Left renal cortex interstitium (tissue), 4 donors: Measurements from ENCODE around the gene APOC3. TPM values are rescaled to one million over a fixed set of nuclear protein-coding genes. Genes with fewer than 3 reads are reported as not detected.
"Not testable (repeated sequence)": the region's sequence is repeated elsewhere in the genome, so short reads cannot be mapped to it uniquely, and the experiment has no call there.

Experiments
- DNase-seq, 4 donors: peaks; one replicate each; pipeline ENCODE4 v3.0.0-alpha.2; 2013; ENCODE audit warnings: low read depth in 4 of 4, low spot score in 2 of 4, missing footprints in 1 of 4
- polyA plus RNA-seq, 4 donors: library from polyadenylated mRNA; unstranded; fragments of 120-200 nt; gene quantifications; one replicate each; pipeline ENCODE4 v1.2.1, GENCODE V29; 2013; ENCODE audit not compliant: insufficient read length in 4 of 4

The APOC3 gene
- polyA plus RNA-seq, 4 donors, result 5.2 to 21.1 (median 9.7) TPM

DNA sequence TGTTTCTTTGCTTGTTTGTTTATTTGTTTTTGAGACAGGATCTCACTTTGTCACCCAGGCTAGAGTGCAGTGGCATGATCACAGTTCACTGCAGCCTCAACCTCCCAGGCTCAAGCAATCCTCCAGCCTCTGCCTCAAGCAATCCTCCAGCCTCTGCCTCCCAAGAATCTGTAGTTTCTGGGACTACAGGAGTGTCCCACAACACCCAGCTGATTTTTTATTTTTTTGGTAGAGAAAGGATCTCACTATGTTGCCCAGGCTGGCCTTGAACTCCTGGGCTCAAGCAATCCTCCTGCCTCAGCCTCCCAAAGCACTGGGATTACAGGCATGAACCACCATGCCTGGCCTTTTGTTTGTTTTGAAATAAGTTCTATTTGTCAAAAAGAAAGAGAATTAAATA is 28.0 kb upstream of the APOC3 start:
- not testable (repeated sequence) for DNase-seq

GRCh38 chr11:116804001-116804400 is 25.7 kb upstream of the APOC3 start:
- no peak for DNase-seq

DNA sequence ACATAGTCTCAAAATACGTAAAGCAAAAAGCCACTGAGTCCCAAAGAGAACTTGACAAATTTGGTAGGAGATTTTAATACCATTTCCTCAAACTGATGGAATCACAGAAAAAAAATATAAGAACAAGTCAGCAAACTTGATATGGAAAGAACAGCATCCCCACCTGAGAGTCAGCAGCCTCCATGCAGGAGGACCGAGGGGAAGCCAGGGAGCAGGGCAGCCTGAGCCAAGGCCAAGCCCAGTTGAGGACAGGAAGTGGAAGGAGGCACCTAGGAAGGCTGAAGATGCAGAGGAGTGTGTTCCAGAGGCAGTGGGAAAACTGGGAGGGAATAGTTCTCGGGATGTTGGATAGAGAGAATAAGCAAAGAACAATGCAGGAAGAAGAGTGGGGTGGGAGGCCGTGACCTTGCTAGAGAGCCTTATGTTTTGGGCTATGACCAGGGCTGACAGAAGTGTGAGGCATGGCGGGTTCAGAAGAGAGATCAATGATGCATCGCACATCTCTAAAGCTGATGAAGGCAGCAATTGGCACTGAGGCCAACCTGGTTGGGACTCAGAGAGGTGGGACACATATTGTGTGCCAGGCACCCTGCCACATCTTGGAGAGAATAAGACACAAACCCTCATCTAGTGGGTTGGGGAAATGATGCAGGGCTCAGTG is 22.0 kb upstream of the APOC3 start:
- no peak for DNase-seq

- DNase-seq, result no peak
Measured at GRCh38 chr11:116808262-116809175, 21.2 kb upstream of the APOC3 start.

DNA sequence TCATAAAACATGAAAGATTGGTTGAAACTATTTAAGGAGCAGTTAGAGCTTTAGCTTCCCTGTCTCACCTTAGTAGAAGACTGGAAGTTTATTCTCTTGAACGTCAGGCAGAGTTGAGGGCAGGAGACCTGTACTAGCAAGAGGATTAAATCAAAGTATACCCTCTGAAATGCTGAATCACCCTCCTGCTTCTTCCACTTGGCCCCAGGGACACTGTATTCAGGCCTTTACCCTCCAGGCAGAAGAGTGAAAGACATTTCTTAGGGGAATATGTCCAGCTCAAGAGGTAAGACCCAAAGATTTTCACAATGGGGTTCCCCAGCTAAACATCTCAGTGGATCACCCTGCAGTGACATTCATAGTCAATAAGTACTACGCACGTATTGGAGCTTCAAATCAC is 18.5 kb upstream of the APOC3 start:
- DNase-seq, result no peak

DNA sequence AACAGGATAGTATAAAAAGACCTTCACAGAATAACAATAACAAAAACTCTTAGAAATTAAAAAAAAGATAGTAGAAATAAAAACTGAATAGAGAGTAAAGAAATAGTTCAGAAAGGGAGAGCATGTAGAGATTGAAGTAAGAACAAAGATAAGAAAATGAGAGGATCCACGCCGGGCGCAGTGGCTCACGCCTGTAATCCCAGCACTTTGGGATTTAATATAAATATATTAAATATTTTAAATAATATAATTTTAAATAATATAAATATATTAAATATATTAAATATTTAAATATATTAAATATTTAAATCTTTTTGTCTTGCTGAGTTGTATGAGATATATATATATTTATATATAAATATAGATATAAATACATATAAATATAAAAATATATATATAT is 17.6 kb upstream of the APOC3 start:
- no peak for DNase-seq

GRCh38 chr11:116813170-116813569 is 16.5 kb upstream of the APOC3 start:
- no peak for DNase-seq

DNA sequence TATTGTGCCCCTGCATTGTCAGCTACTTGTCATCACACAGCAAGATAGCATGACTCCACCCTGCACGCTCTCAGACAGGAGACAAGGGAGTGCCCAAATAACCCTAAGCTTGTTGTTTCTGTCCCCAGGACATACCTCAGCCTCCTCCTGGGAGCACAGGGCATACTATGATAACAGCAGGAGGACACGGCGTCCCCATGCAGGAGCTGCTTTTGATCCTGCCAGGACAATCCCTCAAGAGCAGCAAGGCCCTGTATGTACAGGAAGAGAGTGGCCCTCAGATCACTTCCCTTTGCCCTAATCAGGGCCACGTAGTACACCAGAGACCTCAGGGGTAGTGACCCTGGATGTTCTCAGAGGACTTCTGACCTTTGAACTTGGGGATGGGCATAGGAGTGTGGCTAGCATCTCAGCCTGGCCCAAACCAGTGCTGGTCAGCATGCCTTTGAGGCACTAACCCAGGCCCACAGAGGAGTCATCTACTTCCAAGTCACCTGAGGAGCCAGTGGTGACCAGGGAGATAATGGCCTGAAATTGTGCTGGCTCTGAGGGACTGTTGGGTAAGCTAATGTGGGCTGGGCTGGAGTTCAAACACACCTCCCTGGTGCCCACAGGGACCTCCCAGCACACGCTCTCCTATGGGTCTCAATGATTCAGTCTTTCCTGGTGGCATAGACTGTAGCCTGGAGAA is 15.8 kb upstream of the APOC3 start:
- DNase-seq, result no peak

- no peak for DNase-seq
Measured at GRCh38 chr11:116814502-116814901, 15.2 kb upstream of the APOC3 start.

GRCh38 chr11:116819049-116819448 is 10.7 kb upstream of the APOC3 start:
- no peak for DNase-seq

- no peak for DNase-seq
Measured at GRCh38 chr11:116821050-116821918, 8.4 kb upstream of the APOC3 start.

DNA sequence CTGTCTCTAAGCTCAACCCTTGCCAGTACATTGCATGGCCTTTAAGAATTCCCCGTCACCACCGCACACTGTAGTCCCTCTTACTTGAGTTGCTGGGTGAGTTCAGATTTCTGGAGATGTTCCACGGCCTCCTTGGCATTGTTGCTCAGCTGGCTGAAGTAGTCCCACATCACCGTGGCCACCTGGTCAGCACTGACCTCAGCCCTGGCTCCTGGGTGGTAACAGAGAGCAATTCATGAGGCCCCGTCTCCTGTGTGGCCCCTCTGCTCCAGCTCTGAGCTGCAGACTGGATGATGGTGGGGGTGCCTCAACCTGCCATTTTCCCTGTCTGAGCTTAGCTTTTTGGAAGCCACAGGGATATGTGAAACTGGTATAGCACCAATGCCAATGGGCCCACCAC is 7.1 kb upstream of the APOC3 start:
- DNase-seq, result no peak

GRCh38 chr11:116823031-116823843 is 6.5 kb upstream of the APOC3 start, which contains the start of gene APOA4:
TSS of gene APOA4 (minus strand) at chr11:116823304. CDS start at chr11:116823191, 113 bp downstream.
- no peak for DNase-seq

DNA sequence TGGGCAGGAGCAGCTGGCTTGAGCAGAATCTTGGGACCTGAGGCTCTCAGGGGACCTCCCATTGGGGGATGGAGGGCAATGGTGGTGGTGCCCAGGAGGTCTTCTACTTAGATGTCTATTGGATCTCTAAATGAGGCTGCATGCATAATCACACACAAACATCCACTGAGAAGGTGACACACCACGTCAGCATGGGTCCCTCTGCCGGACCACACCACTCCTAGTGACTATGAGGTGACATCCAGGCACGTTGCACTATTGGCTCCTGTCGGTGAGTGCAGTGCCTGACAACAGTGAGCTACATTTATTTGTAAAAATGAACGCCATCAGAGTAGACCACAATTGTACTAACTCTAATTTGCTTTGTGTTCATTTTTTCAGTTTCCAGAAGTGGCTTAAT is 4.3 kb upstream of the APOC3 start:
- DNase-seq, result no peak

DNA sequence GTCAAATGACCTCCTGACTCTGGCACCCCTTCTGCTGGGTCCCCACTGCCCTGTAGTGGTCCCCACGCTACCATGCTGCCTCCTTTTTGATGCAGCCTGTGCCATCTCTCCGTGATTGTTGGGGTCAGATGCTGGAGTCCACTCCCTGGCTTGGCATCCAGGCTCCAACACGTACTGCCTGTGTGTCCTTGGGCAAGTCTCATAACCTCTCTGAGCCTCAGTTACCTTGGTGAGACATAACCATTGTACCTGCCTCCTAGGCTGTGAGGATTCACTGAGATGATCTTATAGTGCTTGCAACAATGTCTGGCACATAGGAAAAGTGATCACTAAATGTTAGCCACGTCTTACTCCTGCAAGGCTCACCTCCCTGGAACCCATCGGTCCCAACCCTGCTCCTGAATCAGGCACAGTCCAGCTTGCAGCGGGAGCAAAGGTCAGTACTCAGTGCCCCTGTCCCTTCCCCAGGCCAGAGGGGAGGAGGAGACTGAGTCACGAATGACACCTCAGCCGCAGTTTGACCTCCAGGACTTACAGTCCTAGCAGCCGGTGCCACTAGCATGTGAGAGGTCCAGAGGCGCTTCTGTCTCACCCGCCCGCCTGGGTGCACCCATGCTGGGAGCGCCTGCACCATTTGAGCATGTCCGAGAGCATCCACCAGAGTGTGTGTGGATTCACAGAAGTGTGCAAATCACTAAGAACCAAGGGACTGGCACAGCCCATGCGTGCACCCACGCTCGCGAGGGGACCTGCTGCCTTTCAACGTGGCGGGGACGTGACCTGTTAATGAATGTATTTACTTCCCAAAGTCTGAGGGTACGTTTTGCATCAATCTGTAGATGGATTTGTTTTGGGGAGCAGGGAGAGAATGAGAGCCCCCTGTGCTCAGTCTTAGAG is 3.6 kb upstream of the APOC3 start:
- no peak for DNase-seq

GRCh38 chr11:116826751-116827431 is 2.8 kb upstream of the APOC3 start:
- no peak for DNase-seq

DNA sequence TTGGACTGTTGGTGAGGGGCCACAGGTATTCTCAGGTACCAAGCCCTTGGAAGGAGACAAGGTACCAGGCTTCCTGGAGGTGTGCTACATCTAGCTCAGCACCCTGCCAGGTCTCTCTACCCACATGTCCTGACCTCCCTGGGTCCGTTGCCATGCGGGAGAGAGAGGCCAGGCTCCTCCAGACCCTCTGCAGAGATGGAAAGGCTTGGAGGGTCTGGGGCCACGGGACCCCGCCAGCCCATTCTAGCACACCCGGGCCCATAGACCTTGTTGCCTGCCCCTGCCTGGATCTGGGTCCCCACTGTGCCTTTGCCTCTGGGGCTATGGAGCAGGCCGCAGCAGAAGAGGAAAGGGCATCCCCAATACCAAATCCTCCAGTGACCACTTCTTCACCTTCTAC is 2.2 kb upstream of the APOC3 start:
- DNase-seq, result no peak
